Erythroblast (primary cell): ENCODE data around the gene CA12.

ENCODE experiments used
- GATA1 ChIP-seq: IDR thresholded peaks from 2 replicates; pipeline ENCODE4 v1.6.1; 2011; ENCODE audit warnings: low read depth, mild to moderate bottlenecking, control low read depth, low read length, moderate library complexity
- POLR2A ChIP-seq: IDR thresholded peaks from 2 replicates; pipeline ENCODE4 v1.6.1; 2011; ENCODE audit warnings: mild to moderate bottlenecking, low read length

- TF ChIP-seq POLR2A (no peak), GATA1 (no peak)
Observed at GRCh38 chr15:63430766-63431451, 49.3 kb upstream of the CA12 start.
